ENCODE data around the gene PACS1. TPM values are rescaled to one million over a fixed set of nuclear protein-coding genes. Genes with fewer than 3 reads are reported as not detected.
A peak's percentile ranks its signal among the peaks of the same experiment; 100 is the strongest.

PACS1 gene
- polyA plus RNA-seq, 1 of the 3 experiments (the other 2 are of a cell fraction) = 37.3 TPM

DNA sequence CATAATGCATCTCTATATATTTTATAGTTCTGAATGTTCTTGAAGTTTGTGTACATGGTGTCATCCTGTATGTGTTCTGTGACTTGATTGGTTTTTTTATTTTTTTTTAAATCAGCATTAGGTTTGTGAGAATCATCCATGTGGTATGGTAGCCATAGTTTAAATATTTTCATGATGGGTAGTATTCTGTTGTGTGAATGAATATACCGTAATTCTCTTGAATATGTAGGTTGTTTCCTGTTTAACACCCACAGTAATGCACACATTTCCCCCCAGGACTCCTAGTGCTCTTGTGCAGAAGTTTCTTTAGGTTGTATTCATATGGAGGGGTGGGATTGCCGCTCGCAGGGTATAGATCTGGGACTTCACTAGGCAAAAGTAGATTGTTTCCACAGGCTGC, 2.0 kb downstream of the PACS1 start:
- Histone ChIP-seq H3K4me2 (peak overlapping the region; percentile 93), H2AFZ (ENCODE audit: low read depth) (no peak overlapping the region), H4K20me1 (ENCODE audit: insufficient read depth) (peaks cover 30% of the 10 kb centered on the region), H3K4me1 (ENCODE audit: control insufficient read depth in 1 of 2, insufficient read depth in 2 of 2, low read depth in 1 of 2, low read length in 1 of 2) (peaks cover 20 to 30% of the 10 kb centered on the region in 2 experiments; a peak in 3 of 4 replicates), H3K4me3 (ENCODE audit: low read depth in 2 of 2, low read length in 1 of 2) (peak overlapping the region; percentile 83 to 85), H3K9ac (peak overlapping the region; percentile 82), H3K9me3 (no peaks in the 10 kb centered on the region), H3K27ac (ENCODE audit: low read depth in 2 of 2, low read length in 1 of 2) (peak overlapping the region; percentile 64 to 94), H3K79me2 (ENCODE audit: insufficient read depth) (peaks cover 67% of the 10 kb centered on the region), H3F3A (replicated peaks; ENCODE audit: insufficient read depth) (peaks cover 36% of the 10 kb centered on the region), H3K27me3 (ENCODE audit: insufficient read depth) (no peaks in the 10 kb centered on the region), H3K9me2 (no peaks in the 10 kb centered on the region), H3K36me3 (replicated peaks in 1 of 2; ENCODE audit: control insufficient read depth in 1 of 2, insufficient read depth in 2 of 2, low read length in 1 of 2) (peaks cover 39 to 40% of the 10 kb centered on the region in 2 experiments)
- POLR2A ChIA-PET = no interaction called here
- CTCF ChIA-PET = interaction anchor here (1.0 to 8.2 kb wide), 5 partner anchors 9 to 150 kb away, joined by 3 to 74 read pairs (median 9); no protein-coding TSS in a partner anchor
- DNase-seq = no peak
- 79% methylated on average over 3 of the region's 3 CpGs for WGBS (ENCODE audit: low lambda C conversion rate)
- TF ChIP-seq POLR2AphosphoS5 (IDR thresholded peaks at IDR 0.05; ENCODE audit: low read depth, low read length) = no peak
- TF ChIP-seq FOXJ3 (CRISPR knock-in tag; IDR thresholded peaks at IDR 0.05) = no peak
- TF ChIP-seq TAF1 (IDR thresholded peaks at IDR 0.05; ENCODE audit: borderline replicate concordance, low read depth, low read length) = no peak
- TF ChIP-seq MXI1 (IDR thresholded peaks at IDR 0.05; ENCODE audit: low read depth, low read length) = no peak
- no peak for TF ChIP-seq GATA2 (CRISPR knock-in tag; IDR thresholded peaks at IDR 0.05)
- no peak for TF ChIP-seq ELF1 (IDR thresholded peaks at IDR 0.05)
- no peak for TF ChIP-seq JUND (IDR thresholded peaks at IDR 0.05)
- no peak for TF ChIP-seq FOXM1 (IDR thresholded peaks at IDR 0.05; ENCODE audit: low read depth)
- no peak for TF ChIP-seq TEAD4 (IDR thresholded peaks at IDR 0.05; ENCODE audit: borderline replicate concordance, insufficient read depth)
- TF ChIP-seq EP300 (IDR thresholded peaks at IDR 0.05; ENCODE audit: borderline replicate concordance in 1 of 2, low read depth in 1 of 2, low read length in 1 of 2) = no peak
- TF ChIP-seq RAD21 (IDR thresholded peaks at IDR 0.05; ENCODE audit: low read length) = no peak
- no peak for TF ChIP-seq TCF12 (IDR thresholded peaks at IDR 0.05)
- TF ChIP-seq, protein P1, sequence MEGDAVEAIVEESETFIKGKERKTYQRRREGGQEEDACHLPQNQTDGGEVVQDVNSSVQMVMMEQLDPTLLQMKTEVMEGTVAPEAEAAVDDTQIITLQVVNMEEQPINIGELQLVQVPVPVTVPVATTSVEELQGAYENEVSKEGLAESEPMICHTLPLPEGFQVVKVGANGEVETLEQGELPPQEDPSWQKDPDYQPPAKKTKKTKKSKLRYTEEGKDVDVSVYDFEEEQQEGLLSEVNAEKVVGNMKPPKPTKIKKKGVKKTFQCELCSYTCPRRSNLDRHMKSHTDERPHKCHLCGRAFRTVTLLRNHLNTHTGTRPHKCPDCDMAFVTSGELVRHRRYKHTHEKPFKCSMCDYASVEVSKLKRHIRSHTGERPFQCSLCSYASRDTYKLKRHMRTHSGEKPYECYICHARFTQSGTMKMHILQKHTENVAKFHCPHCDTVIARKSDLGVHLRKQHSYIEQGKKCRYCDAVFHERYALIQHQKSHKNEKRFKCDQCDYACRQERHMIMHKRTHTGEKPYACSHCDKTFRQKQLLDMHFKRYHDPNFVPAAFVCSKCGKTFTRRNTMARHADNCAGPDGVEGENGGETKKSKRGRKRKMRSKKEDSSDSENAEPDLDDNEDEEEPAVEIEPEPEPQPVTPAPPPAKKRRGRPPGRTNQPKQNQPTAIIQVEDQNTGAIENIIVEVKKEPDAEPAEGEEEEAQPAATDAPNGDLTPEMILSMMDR (IDR thresholded peaks at IDR 0.05) = no peak
- TF ChIP-seq, protein P2, sequence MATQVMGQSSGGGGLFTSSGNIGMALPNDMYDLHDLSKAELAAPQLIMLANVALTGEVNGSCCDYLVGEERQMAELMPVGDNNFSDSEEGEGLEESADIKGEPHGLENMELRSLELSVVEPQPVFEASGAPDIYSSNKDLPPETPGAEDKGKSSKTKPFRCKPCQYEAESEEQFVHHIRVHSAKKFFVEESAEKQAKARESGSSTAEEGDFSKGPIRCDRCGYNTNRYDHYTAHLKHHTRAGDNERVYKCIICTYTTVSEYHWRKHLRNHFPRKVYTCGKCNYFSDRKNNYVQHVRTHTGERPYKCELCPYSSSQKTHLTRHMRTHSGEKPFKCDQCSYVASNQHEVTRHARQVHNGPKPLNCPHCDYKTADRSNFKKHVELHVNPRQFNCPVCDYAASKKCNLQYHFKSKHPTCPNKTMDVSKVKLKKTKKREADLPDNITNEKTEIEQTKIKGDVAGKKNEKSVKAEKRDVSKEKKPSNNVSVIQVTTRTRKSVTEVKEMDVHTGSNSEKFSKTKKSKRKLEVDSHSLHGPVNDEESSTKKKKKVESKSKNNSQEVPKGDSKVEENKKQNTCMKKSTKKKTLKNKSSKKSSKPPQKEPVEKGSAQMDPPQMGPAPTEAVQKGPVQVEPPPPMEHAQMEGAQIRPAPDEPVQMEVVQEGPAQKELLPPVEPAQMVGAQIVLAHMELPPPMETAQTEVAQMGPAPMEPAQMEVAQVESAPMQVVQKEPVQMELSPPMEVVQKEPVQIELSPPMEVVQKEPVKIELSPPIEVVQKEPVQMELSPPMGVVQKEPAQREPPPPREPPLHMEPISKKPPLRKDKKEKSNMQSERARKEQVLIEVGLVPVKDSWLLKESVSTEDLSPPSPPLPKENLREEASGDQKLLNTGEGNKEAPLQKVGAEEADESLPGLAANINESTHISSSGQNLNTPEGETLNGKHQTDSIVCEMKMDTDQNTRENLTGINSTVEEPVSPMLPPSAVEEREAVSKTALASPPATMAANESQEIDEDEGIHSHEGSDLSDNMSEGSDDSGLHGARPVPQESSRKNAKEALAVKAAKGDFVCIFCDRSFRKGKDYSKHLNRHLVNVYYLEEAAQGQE (IDR thresholded peaks at IDR 0.05; ENCODE audit: low read depth, low read length) = no peak
- TF ChIP-seq RFX5 (IDR thresholded peaks at IDR 0.05; ENCODE audit: low read length) = no peak
- no peak for TF ChIP-seq FOSL2 (IDR thresholded peaks at IDR 0.05; ENCODE audit: borderline replicate concordance, low read depth)

Measured in SK-N-SH (cell line).